HG03196 (cell line): ENCODE results near the gene TKTL2.
"Not testable (repeated sequence)": the region's sequence is repeated elsewhere in the genome, so short reads cannot be mapped to it uniquely, and the experiment has no call there.

Source experiments
- ATAC-seq: cut with Tn5 transposase; IDR thresholded peaks from one replicate; pipeline ENCODE4 v1.9.1; 2021; ENCODE audit not compliant: unreplicated experiment

Gene TKTL2

GRCh38 chr4:163448540-163449203 is 24.9 kb downstream of the TKTL2 start:
- ATAC-seq = no peak

GRCh38 chr4:163447481-163447880 is 26.1 kb downstream of the TKTL2 start:
- no peak for ATAC-seq

DNA sequence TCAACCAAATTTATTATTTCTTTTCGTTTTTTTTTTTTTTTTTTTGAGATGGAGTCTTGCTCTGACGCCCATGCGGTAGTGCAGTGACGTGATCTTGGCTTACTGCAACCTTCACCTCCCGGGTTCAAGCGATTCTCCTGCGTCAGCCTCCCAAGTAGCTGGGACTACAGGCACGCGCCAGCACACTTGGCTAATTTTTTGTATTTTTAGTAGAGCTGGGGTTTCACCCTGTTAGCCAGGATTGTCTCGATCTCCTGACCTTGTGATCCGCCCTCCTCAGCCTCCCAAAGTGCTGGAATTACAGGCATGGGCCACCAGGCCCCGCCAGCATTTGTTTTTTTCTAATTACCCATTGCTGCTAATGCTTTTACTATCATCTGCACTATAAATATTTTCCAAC is 26.5 kb downstream of the TKTL2 start:
- ATAC-seq = not testable (repeated sequence)

- ATAC-seq = no peak
Measured at GRCh38 chr4:163440040-163440439, 33.5 kb downstream of the TKTL2 start.
